Endothelial cell of umbilical vein (primary cell): Measurements from ENCODE around the gene TRAPPC8. TPM values are rescaled to one million over a fixed set of nuclear protein-coding genes. Genes with fewer than 3 reads are reported as not detected.

ENCODE experiments used
- BruUV-seq: library from RNA; stranded (reverse); fragments of 400-500 nt; replicated peaks from 2 replicates; lab custom pipeline; 2021; lab: Mats Ljungman, UMichigan
- CTCF ChIA-PET: fragments of 300-600, 350-600 bp; sonication (Branson Sonifier 250); formaldehyde crosslinking; loops from one replicate; lab custom pipeline; 2021; ENCODE audit warnings: antibody characterized with exemption, inconsistent platforms; lab: Charles Lee
- POLR2A ChIA-PET: fragments of 300-600, 350-600 bp; sonication (Branson Sonifier 250); formaldehyde crosslinking; loops from one replicate; lab custom pipeline; 2021; ENCODE audit warnings: antibody characterized with exemption, inconsistent platforms; lab: Charles Lee
- DNase-seq: peaks from one replicate; pipeline ENCODE4 v3.0.0-alpha.2; 2011; ENCODE audit warnings: low read depth, low spot score
- FAIRE-seq: peaks from 2 replicates; lab custom pipeline; 2011; peaks lifted over from hg19 to GRCh38; lab: Jason Lieb, UNC
- H2AFZ ChIP-seq: 2 replicates; pipeline ENCODE4 v1.6.0; 2012; ENCODE audit warnings: low read depth, low read length, control low read depth, inconsistent platforms
- H3K27ac ChIP-seq: 2 replicates; pipeline ENCODE4 v1.5.1; 2011; ENCODE audit warnings: low read depth, mild to moderate bottlenecking, control low read depth, low read length, moderate library complexity; ENCODE audit not compliant: insufficient read depth
- H3K27me3 ChIP-seq, 2 experiments: 2 replicates each; pipeline versions ENCODE4 v1.6.0 to v1.6.1; 2011; ENCODE audit warnings: low read length in 2 of 2, mixed read lengths in 1 of 2; ENCODE audit not compliant: control insufficient read depth in 2 of 2, insufficient read depth in 2 of 2
- H3K36me3 ChIP-seq, 2 experiments: 2 replicates in 1 of 2; 3 replicates in 1 of 2; pipeline ENCODE4 v1.5.1; 2011; ENCODE audit warnings: low read length in 2 of 2, mild to moderate bottlenecking in 1 of 2, moderate library complexity in 1 of 2; ENCODE audit not compliant: control insufficient read depth in 2 of 2, insufficient read depth in 2 of 2; ENCODE audit errors: extremely low read depth in 1 of 2
- H3K4me1 ChIP-seq: 3 replicates; pipeline ENCODE4 v1.5.1; 2011; ENCODE audit warnings: mild to moderate bottlenecking, low read length; ENCODE audit not compliant: control insufficient read depth, insufficient read depth; ENCODE audit errors: extremely low read depth
- H3K4me2 ChIP-seq: 2 replicates; pipeline ENCODE4 v1.6.1; 2011; ENCODE audit warnings: low read length, control low read depth, mixed read lengths; ENCODE audit not compliant: insufficient read depth
- H3K4me3 ChIP-seq, 3 experiments: fragments of 200-600 bp in 1 of 3; sonication (generic), shearing (Covaris generic) in 1 of 3; replicated peaks in 1 of 3; 2 replicates each; pipeline ENCODE4 v1.5.1; 2011 to 2016; ENCODE audit warnings: control low read depth in 3 of 3, low read length in 3 of 3, mild to moderate bottlenecking in 2 of 3, inconsistent platforms in 1 of 3, low read depth in 1 of 3, moderate library complexity in 1 of 3; ENCODE audit not compliant: insufficient read depth in 1 of 3
- H3K79me2 ChIP-seq: 2 replicates; pipeline ENCODE4 v1.6.0; 2012; ENCODE audit warnings: low read length, inconsistent platforms; ENCODE audit not compliant: control insufficient read depth, insufficient read depth
- H3K9ac ChIP-seq: replicated peaks from 2 replicates; pipeline ENCODE3; 2011; ENCODE audit warnings: low read length, control low read depth; ENCODE audit not compliant: insufficient read depth; ENCODE audit errors: extremely low read depth
- H3K9me1 ChIP-seq: replicated peaks from 3 replicates; pipeline ENCODE4 v1.6.0; 2011; ENCODE audit warnings: mild to moderate bottlenecking, low read length; ENCODE audit not compliant: control insufficient read depth, insufficient read depth; ENCODE audit errors: extremely low read depth
- H3K9me3 ChIP-seq: replicated peaks from 2 replicates; pipeline ENCODE4 v1.5.1; 2012; ENCODE audit warnings: low read length, inconsistent platforms; ENCODE audit not compliant: control insufficient read depth, insufficient read depth
- H4K20me1 ChIP-seq: replicated peaks from 2 replicates; pipeline ENCODE3; 2011; ENCODE audit warnings: mild to moderate bottlenecking, low read length; ENCODE audit not compliant: control insufficient read depth, insufficient read depth; ENCODE audit errors: extremely low read depth
- EZH2 ChIP-seq: IDR thresholded peaks from 2 replicates; pipeline ENCODE4 v1.6.1; 2012; ENCODE audit warnings: borderline replicate concordance, low read depth, mild to moderate bottlenecking, moderate library complexity, low read length, inconsistent platforms; ENCODE audit not compliant: severe bottlenecking
- GATA2 ChIP-seq: IDR thresholded peaks from 2 replicates; pipeline ENCODE4 v1.7.0; 2011; ENCODE audit warnings: low read depth, mild to moderate bottlenecking, moderate library complexity, mixed read lengths, low read length; ENCODE audit not compliant: insufficient read length, insufficient read depth
- JUN ChIP-seq: IDR thresholded peaks from 2 replicates; pipeline ENCODE4 v1.6.1; 2011; ENCODE audit warnings: borderline replicate concordance, low read depth; ENCODE audit not compliant: insufficient read length, insufficient read depth
- MYC ChIP-seq: IDR thresholded peaks from one replicate; pipeline ENCODE4 v1.6.1; 2011; ENCODE audit warnings: mild to moderate bottlenecking, low read depth, low read length
- dilution Hi-C: fragments of 300-500 bp; cut with MboI; formaldehyde crosslinking; loops from one replicate; pipeline ENCODE4 v1.15.0; 2019; ENCODE audit warnings: low sequenced_read_pairs; ENCODE audit not compliant: extremely low pct_ligation_motif_present
- intact Hi-C: fragments of 100-400 bp; cut with micrococcal nuclease; formaldehyde crosslinking; loops from one replicate; pipeline ENCODE4 v1.10.0; 2022
- polyA plus RNA-seq, 4 experiments: library from polyadenylated mRNA; depleted of rRNA in 3 of 4; stranded (reverse) in 3 of 4; unstranded in 1 of 4; fragments of >200 nt; gene quantifications; 2 replicates each; pipeline versions ENCODE4 v1.2.1 to v1.2.3, GENCODE V29; 2011 to 2012; ENCODE audit warnings: missing spikeins in 1 of 4
- total RNA-seq: library from RNA; stranded (reverse); gene quantifications from 2 replicates; pipeline ENCODE4 v1.2.3, GENCODE V29; 2021
- TF ChIP-seq, protein P1 (sequence below), 2 donors: IDR thresholded peaks; 1 replicate in 1 of 2; 2 replicates in 1 of 2; pipeline ENCODE4 v1.5.1; 2011; ENCODE audit warnings: low read length in 2 of 2, mild to moderate bottlenecking in 2 of 2, moderate library complexity in 2 of 2, control low read depth in 1 of 2, inconsistent platforms in 1 of 2, low read depth in 1 of 2; ENCODE audit not compliant: insufficient read depth in 1 of 2; ENCODE audit errors: extremely low read depth in 1 of 2

TRAPPC8 gene
- total and polyA plus RNA-seq, 2 donors (not counting 3 experiments of a cell fraction or from before 2014, with no cell fraction given): 25.0 to 30.1 TPM

DNA sequence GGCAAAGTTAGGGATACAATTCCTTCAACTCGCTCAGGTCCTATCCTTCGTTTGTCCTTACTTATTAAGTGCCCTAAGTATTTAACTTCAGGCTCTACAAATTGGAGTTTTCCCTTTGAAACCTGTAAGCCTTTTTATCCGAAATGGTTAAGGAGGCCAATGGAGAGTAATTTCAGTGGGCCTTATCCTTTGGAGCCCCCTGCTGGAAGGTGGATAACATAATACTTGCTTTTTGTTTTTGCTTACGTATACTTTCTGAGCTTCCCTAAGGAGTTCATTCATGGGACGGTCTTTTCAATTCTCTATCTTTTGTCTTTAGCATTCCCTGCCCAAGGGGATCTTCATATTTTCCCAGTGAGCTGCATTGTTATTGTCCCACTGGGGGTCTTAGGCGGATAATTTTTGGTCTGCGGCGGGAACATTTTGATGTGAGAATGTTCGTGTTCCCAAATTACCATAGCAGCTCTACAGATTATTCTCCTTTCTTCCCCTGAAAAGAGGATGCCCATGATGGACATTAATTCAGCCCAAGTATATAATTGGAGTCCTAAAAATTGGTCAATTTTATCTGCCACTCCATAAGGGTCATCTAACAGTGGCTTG, 34.4 kb upstream of the TRAPPC8 start:
- peaks cover 3% of the 10 kb centered on the region for H3K4me1 ChIP-seq
- H3K36me3 ChIP-seq: no peaks in the 10 kb centered on the region
- H3K27me3 ChIP-seq: peaks cover 0 to 5% of the 10 kb centered on the region in 2 experiments
- DNase-seq: peak; percentile 48
- POLR2A ChIA-PET: no interaction called here
- H3K79me2 ChIP-seq: no peaks in the 10 kb centered on the region
- H3K4me3 ChIP-seq: no peak overlapping the region
- FAIRE-seq: peak; percentile 57
- dilution Hi-C loops (no loop called here), intact Hi-C loops (loop anchor here (1.0 to 5.0 kb wide), 5 partner anchors 35 to 1005 kb away; partner anchors contain the start of gene TRAPPC8)
- H3K4me2 ChIP-seq: no peak overlapping the region
- H3K9me1 ChIP-seq: no peaks in the 10 kb centered on the region
- no peaks in the 10 kb centered on the region for H4K20me1 ChIP-seq
- BruUV-seq: no TSS peak
- no peak overlapping the region for H2AFZ ChIP-seq
- no peak overlapping the region for H3K9ac ChIP-seq
- CTCF ChIA-PET: interaction anchor here (0.6 to 3.6 kb wide), 33 partner anchors 9 to 1008 kb away, joined by 3 to 32 read pairs (median 4); partner anchors contain the start of genes RNF125 and TRAPPC8
- no peak overlapping the region for H3K27ac ChIP-seq
- H3K9me3 ChIP-seq: peaks cover 2% of the 10 kb centered on the region
- no peak for TF ChIP-seq GATA2
- TF ChIP-seq EZH2: no peak
- TF ChIP-seq, protein P1, sequence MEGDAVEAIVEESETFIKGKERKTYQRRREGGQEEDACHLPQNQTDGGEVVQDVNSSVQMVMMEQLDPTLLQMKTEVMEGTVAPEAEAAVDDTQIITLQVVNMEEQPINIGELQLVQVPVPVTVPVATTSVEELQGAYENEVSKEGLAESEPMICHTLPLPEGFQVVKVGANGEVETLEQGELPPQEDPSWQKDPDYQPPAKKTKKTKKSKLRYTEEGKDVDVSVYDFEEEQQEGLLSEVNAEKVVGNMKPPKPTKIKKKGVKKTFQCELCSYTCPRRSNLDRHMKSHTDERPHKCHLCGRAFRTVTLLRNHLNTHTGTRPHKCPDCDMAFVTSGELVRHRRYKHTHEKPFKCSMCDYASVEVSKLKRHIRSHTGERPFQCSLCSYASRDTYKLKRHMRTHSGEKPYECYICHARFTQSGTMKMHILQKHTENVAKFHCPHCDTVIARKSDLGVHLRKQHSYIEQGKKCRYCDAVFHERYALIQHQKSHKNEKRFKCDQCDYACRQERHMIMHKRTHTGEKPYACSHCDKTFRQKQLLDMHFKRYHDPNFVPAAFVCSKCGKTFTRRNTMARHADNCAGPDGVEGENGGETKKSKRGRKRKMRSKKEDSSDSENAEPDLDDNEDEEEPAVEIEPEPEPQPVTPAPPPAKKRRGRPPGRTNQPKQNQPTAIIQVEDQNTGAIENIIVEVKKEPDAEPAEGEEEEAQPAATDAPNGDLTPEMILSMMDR (IDR thresholded peaks at IDR 0.05; ENCODE audit: extremely low read depth in 1 of 2, insufficient read depth in 1 of 2, low read depth in 1 of 2, low read length in 2 of 2): peak; percentile 55 to 59
- TF ChIP-seq JUN: no peak
- no peak for TF ChIP-seq MYC
